Measurements from ENCODE around the gene KCNH1. TPM values are rescaled to one million over a fixed set of nuclear protein-coding genes. Genes with fewer than 3 reads are reported as not detected.

KCNH1 gene
- total RNA-seq, 1 experiment from 2014 or later: not detected

DNA sequence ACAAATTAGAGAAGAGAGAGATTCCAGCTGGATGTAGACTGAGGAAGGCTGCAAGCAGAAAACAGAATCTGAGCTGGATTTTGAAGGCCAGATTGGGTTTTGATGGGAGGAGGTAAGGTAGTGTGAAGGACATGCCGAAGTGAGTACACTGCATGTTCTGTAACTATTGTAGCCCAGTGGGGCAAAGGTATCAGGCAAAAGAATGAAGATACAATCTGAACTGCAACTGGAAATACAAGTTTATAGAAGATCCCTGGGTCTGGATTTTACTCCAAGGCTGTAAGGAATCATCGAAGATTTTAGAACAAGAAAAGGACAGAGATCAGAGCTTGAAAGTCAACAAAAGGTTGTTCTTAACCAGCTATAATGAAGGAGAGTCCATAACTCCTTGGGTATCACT, 382.0 kb downstream of the KCNH1 start:
- Histone ChIP-seq H3K79me2 (ENCODE audit: insufficient read depth, low read length) (no peaks in the 10 kb centered on the region), H3K9ac (ENCODE audit: low read length) (no peak overlapping the region), H3K9me2 (ENCODE audit: insufficient read depth) (no peaks in the 10 kb centered on the region), H4K20me1 (ENCODE audit: insufficient read depth) (no peaks in the 10 kb centered on the region), H3K4me2 (ENCODE audit: low read length) (no peak overlapping the region), H2AFZ (ENCODE audit: low read depth, low read length, poor library complexity, severe bottlenecking) (no peak overlapping the region), H3K4me1 (ENCODE audit: control insufficient read depth in 1 of 2, insufficient read depth in 2 of 2, low read length in 2 of 2) (no peaks in the 10 kb centered on the region), H3K27ac (ENCODE audit: low read depth, low read length) (no peak overlapping the region), H3K4me3 (replicated peaks in 1 of 2; ENCODE audit: low read depth in 1 of 2, low read length in 2 of 2) (no peak overlapping the region), H3K36me3 (ENCODE audit: control insufficient read depth in 1 of 2, insufficient read depth in 2 of 2, low read length in 2 of 2) (no peaks in the 10 kb centered on the region), H3K27me3 (ENCODE audit: insufficient read depth, low read length) (peaks cover 28% of the 10 kb centered on the region), H3K9me3 (ENCODE audit: control insufficient read depth in 1 of 2, insufficient read depth in 1 of 2, low read depth in 1 of 2, low read length in 2 of 2) (no peaks in the 10 kb centered on the region)
- RAD21 ChIA-PET (ENCODE audit: low non-redundant PET in 1 of 2, low total read pairs in 2 of 2, uncharacterized antibody in 2 of 2, unreplicated experiment in 2 of 2): no interaction called here
- intact Hi-C loops (cut with micrococcal nuclease): no loop called here
- DNase-seq (ENCODE audit: low read depth, low spot score): no peak
- no TSS peak for BruUV-seq (replicated peaks)
- POLR2A ChIA-PET: no interaction called here
- no peak for ATAC-seq
- CTCF ChIA-PET: interaction anchor here (1.0 kb wide), 1 partner anchor 382 kb away, joined by 3 read pairs; the partner anchor contains the start of gene KCNH1
- TF ChIP-seq, protein P1, sequence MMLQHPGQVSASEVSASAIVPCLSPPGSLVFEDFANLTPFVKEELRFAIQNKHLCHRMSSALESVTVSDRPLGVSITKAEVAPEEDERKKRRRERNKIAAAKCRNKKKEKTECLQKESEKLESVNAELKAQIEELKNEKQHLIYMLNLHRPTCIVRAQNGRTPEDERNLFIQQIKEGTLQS (IDR thresholded peaks at IDR 0.05): no peak
- TF ChIP-seq EGR1 (IDR thresholded peaks at IDR 0.05; ENCODE audit: low read depth): no peak
- no peak for TF ChIP-seq ELF1 (IDR thresholded peaks at IDR 0.05; ENCODE audit: borderline replicate concordance, low read depth)
- TF ChIP-seq, protein P2, sequence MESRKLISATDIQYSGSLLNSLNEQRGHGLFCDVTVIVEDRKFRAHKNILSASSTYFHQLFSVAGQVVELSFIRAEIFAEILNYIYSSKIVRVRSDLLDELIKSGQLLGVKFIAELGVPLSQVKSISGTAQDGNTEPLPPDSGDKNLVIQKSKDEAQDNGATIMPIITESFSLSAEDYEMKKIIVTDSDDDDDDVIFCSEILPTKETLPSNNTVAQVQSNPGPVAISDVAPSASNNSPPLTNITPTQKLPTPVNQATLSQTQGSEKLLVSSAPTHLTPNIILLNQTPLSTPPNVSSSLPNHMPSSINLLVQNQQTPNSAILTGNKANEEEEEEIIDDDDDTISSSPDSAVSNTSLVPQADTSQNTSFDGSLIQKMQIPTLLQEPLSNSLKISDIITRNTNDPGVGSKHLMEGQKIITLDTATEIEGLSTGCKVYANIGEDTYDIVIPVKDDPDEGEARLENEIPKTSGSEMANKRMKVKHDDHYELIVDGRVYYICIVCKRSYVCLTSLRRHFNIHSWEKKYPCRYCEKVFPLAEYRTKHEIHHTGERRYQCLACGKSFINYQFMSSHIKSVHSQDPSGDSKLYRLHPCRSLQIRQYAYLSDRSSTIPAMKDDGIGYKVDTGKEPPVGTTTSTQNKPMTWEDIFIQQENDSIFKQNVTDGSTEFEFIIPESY (IDR thresholded peaks at IDR 0.05; ENCODE audit: extremely low read depth, insufficient replicate concordance, low read length): no peak
- TF ChIP-seq CBX3 (IDR thresholded peaks at IDR 0.05; ENCODE audit: low read depth): no peak
- TF ChIP-seq POLR2A (IDR thresholded peaks at IDR 0.05; ENCODE audit: borderline replicate concordance, extremely low read depth, insufficient read depth, insufficient read length): no peak
- TF ChIP-seq EZH2phosphoT487 (IDR thresholded peaks at IDR 0.05; ENCODE audit: borderline replicate concordance): no peak
- no peak for TF ChIP-seq ZFX (IDR thresholded peaks at IDR 0.05)
- TF ChIP-seq EZH2 (IDR thresholded peaks at IDR 0.05): no peak
- TF ChIP-seq SP1 (IDR thresholded peaks at IDR 0.05; ENCODE audit: low read depth): no peak
- TF ChIP-seq, protein P3, sequence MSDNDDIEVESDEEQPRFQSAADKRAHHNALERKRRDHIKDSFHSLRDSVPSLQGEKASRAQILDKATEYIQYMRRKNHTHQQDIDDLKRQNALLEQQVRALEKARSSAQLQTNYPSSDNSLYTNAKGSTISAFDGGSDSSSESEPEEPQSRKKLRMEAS (IDR thresholded peaks at IDR 0.05): no peak
- no peak for TF ChIP-seq POLR2AphosphoS5 (IDR thresholded peaks at IDR 0.05; ENCODE audit: low read depth, low read length)
- no peak for TF ChIP-seq RAD21 (IDR thresholded peaks at IDR 0.05; ENCODE audit: low read depth)
- TF ChIP-seq FOSL1 (IDR thresholded peaks at IDR 0.05; ENCODE audit: low read depth): no peak
- TF ChIP-seq, protein P4, sequence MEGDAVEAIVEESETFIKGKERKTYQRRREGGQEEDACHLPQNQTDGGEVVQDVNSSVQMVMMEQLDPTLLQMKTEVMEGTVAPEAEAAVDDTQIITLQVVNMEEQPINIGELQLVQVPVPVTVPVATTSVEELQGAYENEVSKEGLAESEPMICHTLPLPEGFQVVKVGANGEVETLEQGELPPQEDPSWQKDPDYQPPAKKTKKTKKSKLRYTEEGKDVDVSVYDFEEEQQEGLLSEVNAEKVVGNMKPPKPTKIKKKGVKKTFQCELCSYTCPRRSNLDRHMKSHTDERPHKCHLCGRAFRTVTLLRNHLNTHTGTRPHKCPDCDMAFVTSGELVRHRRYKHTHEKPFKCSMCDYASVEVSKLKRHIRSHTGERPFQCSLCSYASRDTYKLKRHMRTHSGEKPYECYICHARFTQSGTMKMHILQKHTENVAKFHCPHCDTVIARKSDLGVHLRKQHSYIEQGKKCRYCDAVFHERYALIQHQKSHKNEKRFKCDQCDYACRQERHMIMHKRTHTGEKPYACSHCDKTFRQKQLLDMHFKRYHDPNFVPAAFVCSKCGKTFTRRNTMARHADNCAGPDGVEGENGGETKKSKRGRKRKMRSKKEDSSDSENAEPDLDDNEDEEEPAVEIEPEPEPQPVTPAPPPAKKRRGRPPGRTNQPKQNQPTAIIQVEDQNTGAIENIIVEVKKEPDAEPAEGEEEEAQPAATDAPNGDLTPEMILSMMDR (IDR thresholded peaks at IDR 0.05 in 2 of 3, conservative IDR thresholded peaks at IDR 0.05 in 1 of 3; ENCODE audit: borderline replicate concordance in 1 of 3, insufficient read depth in 1 of 3, low read depth in 2 of 3, low read length in 2 of 3): no peak
- TF ChIP-seq, protein P5, sequence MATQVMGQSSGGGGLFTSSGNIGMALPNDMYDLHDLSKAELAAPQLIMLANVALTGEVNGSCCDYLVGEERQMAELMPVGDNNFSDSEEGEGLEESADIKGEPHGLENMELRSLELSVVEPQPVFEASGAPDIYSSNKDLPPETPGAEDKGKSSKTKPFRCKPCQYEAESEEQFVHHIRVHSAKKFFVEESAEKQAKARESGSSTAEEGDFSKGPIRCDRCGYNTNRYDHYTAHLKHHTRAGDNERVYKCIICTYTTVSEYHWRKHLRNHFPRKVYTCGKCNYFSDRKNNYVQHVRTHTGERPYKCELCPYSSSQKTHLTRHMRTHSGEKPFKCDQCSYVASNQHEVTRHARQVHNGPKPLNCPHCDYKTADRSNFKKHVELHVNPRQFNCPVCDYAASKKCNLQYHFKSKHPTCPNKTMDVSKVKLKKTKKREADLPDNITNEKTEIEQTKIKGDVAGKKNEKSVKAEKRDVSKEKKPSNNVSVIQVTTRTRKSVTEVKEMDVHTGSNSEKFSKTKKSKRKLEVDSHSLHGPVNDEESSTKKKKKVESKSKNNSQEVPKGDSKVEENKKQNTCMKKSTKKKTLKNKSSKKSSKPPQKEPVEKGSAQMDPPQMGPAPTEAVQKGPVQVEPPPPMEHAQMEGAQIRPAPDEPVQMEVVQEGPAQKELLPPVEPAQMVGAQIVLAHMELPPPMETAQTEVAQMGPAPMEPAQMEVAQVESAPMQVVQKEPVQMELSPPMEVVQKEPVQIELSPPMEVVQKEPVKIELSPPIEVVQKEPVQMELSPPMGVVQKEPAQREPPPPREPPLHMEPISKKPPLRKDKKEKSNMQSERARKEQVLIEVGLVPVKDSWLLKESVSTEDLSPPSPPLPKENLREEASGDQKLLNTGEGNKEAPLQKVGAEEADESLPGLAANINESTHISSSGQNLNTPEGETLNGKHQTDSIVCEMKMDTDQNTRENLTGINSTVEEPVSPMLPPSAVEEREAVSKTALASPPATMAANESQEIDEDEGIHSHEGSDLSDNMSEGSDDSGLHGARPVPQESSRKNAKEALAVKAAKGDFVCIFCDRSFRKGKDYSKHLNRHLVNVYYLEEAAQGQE (IDR thresholded peaks at IDR 0.05; ENCODE audit: low read depth): no peak
- TF ChIP-seq YY1 (IDR thresholded peaks at IDR 0.05; ENCODE audit: extremely low read depth, insufficient replicate concordance, low read depth, low read length): no peak
- no peak for TF ChIP-seq SIN3A (IDR thresholded peaks at IDR 0.05; ENCODE audit: low read depth)

Data from HCT116 (cell line).